Hepatocyte (in vitro differentiated cells): ENCODE measurements around the gene PTPRM.

ENCODE experiments used
- EZH2 ChIP-seq: fragments of 200-600 bp; sonication (generic); IDR thresholded peaks from 2 replicates; pipeline ENCODE4 v1.6.1; 2016; ENCODE audit warnings: antibody characterized with exemption, mild to moderate bottlenecking, borderline replicate concordance
- TF ChIP-seq, protein P1 (sequence below): fragments of 200-600 bp; sonication (generic); IDR thresholded peaks from 2 replicates; pipeline ENCODE4 v1.5.1; 2016; ENCODE audit warnings: antibody characterized with exemption, mild to moderate bottlenecking; ENCODE audit not compliant: poor library complexity

GRCh38 chr18:7953095-7953958 lies 386.2 kb downstream of the PTPRM start:
- TF ChIP-seq, protein P1, sequence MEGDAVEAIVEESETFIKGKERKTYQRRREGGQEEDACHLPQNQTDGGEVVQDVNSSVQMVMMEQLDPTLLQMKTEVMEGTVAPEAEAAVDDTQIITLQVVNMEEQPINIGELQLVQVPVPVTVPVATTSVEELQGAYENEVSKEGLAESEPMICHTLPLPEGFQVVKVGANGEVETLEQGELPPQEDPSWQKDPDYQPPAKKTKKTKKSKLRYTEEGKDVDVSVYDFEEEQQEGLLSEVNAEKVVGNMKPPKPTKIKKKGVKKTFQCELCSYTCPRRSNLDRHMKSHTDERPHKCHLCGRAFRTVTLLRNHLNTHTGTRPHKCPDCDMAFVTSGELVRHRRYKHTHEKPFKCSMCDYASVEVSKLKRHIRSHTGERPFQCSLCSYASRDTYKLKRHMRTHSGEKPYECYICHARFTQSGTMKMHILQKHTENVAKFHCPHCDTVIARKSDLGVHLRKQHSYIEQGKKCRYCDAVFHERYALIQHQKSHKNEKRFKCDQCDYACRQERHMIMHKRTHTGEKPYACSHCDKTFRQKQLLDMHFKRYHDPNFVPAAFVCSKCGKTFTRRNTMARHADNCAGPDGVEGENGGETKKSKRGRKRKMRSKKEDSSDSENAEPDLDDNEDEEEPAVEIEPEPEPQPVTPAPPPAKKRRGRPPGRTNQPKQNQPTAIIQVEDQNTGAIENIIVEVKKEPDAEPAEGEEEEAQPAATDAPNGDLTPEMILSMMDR, result no peak
- TF ChIP-seq EZH2, result no peak
